HCT116 (cell line): ENCODE results near the gene ATAD1. TPM values are rescaled to one million over a fixed set of nuclear protein-coding genes. Genes with fewer than 3 reads are reported as not detected.

Source experiments
- ATAC-seq: fragments of 200-7000 bp; cut with Tn5 transposase; 2 replicates; pipeline ENCODE4 v1.9.1; 2020; ENCODE audit warnings: mild to moderate bottlenecking, moderate library complexity
- BruUV-seq: library from RNA; stranded (reverse); fragments of 400-500 nt; replicated peaks from 2 replicates; lab custom pipeline; 2021; lab: Mats Ljungman, UMichigan
- CTCF ChIA-PET: fragments of 300-600 bp; sonication (Branson Sonifier 250); formaldehyde crosslinking; loops from one replicate; lab custom pipeline; 2021; ENCODE audit warnings: antibody characterized with exemption; lab: Charles Lee
- POLR2A ChIA-PET: fragments of 300-600, 350-600 bp; sonication (Branson Sonifier 250); formaldehyde crosslinking; loops from one replicate; lab custom pipeline; 2021; ENCODE audit warnings: antibody characterized with exemption; lab: Charles Lee
- RAD21 ChIA-PET, 2 experiments: fragments of 300-600 bp; sonication (Branson Sonifier 250); formaldehyde crosslinking; loops; one replicate each; lab custom pipeline; 2023; ENCODE audit warnings: low total read pairs in 2 of 2; ENCODE audit not compliant: uncharacterized antibody in 2 of 2, unreplicated experiment in 2 of 2, low non-redundant PET in 1 of 2; lab: Charles Lee
- DNase-seq: peaks from one replicate; pipeline ENCODE4 v3.0.0-alpha.2; 2010; ENCODE audit warnings: low read depth, low spot score
- H2AFZ ChIP-seq: fragments of 200-600 bp; shearing (Covaris generic), sonication (generic); 2 replicates; pipeline ENCODE4 v1.6.1; 2017; ENCODE audit warnings: low read depth, mixed run types, mixed read lengths, antibody characterized with exemption, low read length; ENCODE audit not compliant: poor library complexity, severe bottlenecking
- H3K27ac ChIP-seq: 2 replicates; pipeline ENCODE4 v1.5.1; 2012; ENCODE audit warnings: low read depth, low read length
- H3K27me3 ChIP-seq: fragments of 200-600 bp; sonication (generic); 2 replicates; pipeline ENCODE4 v1.6.1; 2016; ENCODE audit warnings: mixed run types, low read length, mixed read lengths; ENCODE audit not compliant: insufficient read depth
- H3K36me3 ChIP-seq, 2 experiments: fragments of 200-500 bp in 1 of 2; fragments of 200-600 bp in 1 of 2; sonication (Bioruptor generic) in 1 of 2; sonication (generic) in 1 of 2; 2 replicates each; pipeline versions ENCODE4 v1.5.1 to v1.6.1; 2014 to 2016; ENCODE audit warnings: low read length in 2 of 2, inconsistent platforms in 1 of 2, mixed read lengths in 1 of 2, mixed run types in 1 of 2; ENCODE audit not compliant: insufficient read depth in 2 of 2, control insufficient read depth in 1 of 2
- H3K4me1 ChIP-seq, 2 experiments: fragments of 200-600 bp in 1 of 2; sonication (generic) in 1 of 2; 2 replicates each; pipeline versions ENCODE4 v1.5.1 to v1.6.1; 2012 to 2017; ENCODE audit warnings: low read length in 2 of 2, inconsistent platforms in 1 of 2, mild to moderate bottlenecking in 1 of 2, mixed read lengths in 1 of 2, mixed run types in 1 of 2, moderate library complexity in 1 of 2; ENCODE audit not compliant: insufficient read depth in 2 of 2, control insufficient read depth in 1 of 2
- H3K4me2 ChIP-seq: fragments of 200-600 bp; sonication (generic); 2 replicates; pipeline ENCODE4 v1.6.1; 2017; ENCODE audit warnings: mixed run types, low read length, mixed read lengths
- H3K4me3 ChIP-seq, 2 experiments: fragments of 200-600 bp in 1 of 2; sonication (generic) in 1 of 2; replicated peaks in 1 of 2; 2 replicates each; pipeline ENCODE4 v1.5.1; 2011 to 2016; ENCODE audit warnings: low read length in 2 of 2, control low read depth in 1 of 2, low read depth in 1 of 2, mild to moderate bottlenecking in 1 of 2, mixed read lengths in 1 of 2, mixed run types in 1 of 2
- H3K79me2 ChIP-seq: fragments of 200-600 bp; sonication (generic); 2 replicates; pipeline ENCODE4 v1.6.1; 2017; ENCODE audit warnings: mild to moderate bottlenecking, mixed run types, low read length, moderate library complexity, mixed read lengths; ENCODE audit not compliant: insufficient read depth
- H3K9ac ChIP-seq: fragments of 200-600 bp; sonication (generic); 2 replicates; pipeline ENCODE4 v1.6.1; 2016; ENCODE audit warnings: low read length, mixed read lengths
- H3K9me2 ChIP-seq: fragments of 200-600 bp; sonication (generic), shearing (Covaris generic); 2 replicates; pipeline ENCODE4 v1.6.1; 2017; ENCODE audit warnings: mixed run types, mild to moderate bottlenecking, moderate library complexity; ENCODE audit not compliant: insufficient read depth
- H3K9me3 ChIP-seq, 2 experiments: fragments of 200-500 bp in 1 of 2; fragments of 200-600 bp in 1 of 2; sonication (Bioruptor generic) in 1 of 2; sonication (generic) in 1 of 2; 2 replicates each; pipeline ENCODE4 v1.6.1; 2014 to 2017; ENCODE audit warnings: low read length in 2 of 2, mixed read lengths in 2 of 2, inconsistent platforms in 1 of 2, low read depth in 1 of 2, mild to moderate bottlenecking in 1 of 2, mixed run types in 1 of 2, moderate library complexity in 1 of 2; ENCODE audit not compliant: control insufficient read depth in 1 of 2, insufficient read depth in 1 of 2
- H4K20me1 ChIP-seq: fragments of 200-600 bp; sonication (generic), shearing (Covaris generic); 2 replicates; pipeline ENCODE4 v1.6.1; 2017; ENCODE audit warnings: mixed run types, mild to moderate bottlenecking, moderate library complexity; ENCODE audit not compliant: insufficient read depth
- ATF3 ChIP-seq: IDR thresholded peaks from 2 replicates; pipeline ENCODE4 v1.6.1; 2012
- CEBPB ChIP-seq: IDR thresholded peaks from 2 replicates; pipeline ENCODE4 v1.6.1; 2012; ENCODE audit warnings: low read depth
- CTCF ChIP-seq, 3 experiments: fragments of 200-600 bp in 1 of 3; sonication (generic) in 1 of 3; IDR thresholded peaks in 2 of 3; conservative IDR thresholded peaks in 1 of 3; 2 replicates each; pipeline ENCODE4 v1.5.1; 2012 to 2017; ENCODE audit warnings: low read depth in 2 of 3, low read length in 2 of 3, antibody characterized with exemption in 1 of 3, borderline replicate concordance in 1 of 3, control low read depth in 1 of 3, mild to moderate bottlenecking in 1 of 3, mixed read lengths in 1 of 3, mixed run types in 1 of 3, moderate library complexity in 1 of 3; ENCODE audit not compliant: insufficient read depth in 1 of 3
- EGR1 ChIP-seq: IDR thresholded peaks from 2 replicates; pipeline ENCODE4 v1.6.1; 2012; ENCODE audit warnings: low read depth
- EZH2phosphoT487 ChIP-seq: fragments of 200-600 bp; IDR thresholded peaks from 2 replicates; pipeline ENCODE4 v1.6.1; 2018; ENCODE audit warnings: antibody characterized with exemption, borderline replicate concordance
- FOSL1 ChIP-seq: IDR thresholded peaks from 2 replicates; pipeline ENCODE4 v1.6.1; 2012; ENCODE audit warnings: low read depth
- MAX ChIP-seq: IDR thresholded peaks from 2 replicates; pipeline ENCODE4 v1.6.1; 2012
- POLR2AphosphoS5 ChIP-seq: IDR thresholded peaks from 2 replicates; pipeline ENCODE4 v1.6.1; 2011; ENCODE audit warnings: mild to moderate bottlenecking, low read depth, low read length, moderate library complexity
- RAD21 ChIP-seq: IDR thresholded peaks from 2 replicates; pipeline ENCODE4 v1.6.1; 2012; ENCODE audit warnings: low read depth, mild to moderate bottlenecking
- REST ChIP-seq: IDR thresholded peaks from 2 replicates; pipeline ENCODE4 v1.6.1; 2012; ENCODE audit warnings: low read depth
- intact Hi-C: fragments of 100-400 bp; cut with micrococcal nuclease; formaldehyde crosslinking; loops from 2 replicates; pipeline ENCODE4 v1.10.0; 2022
- total RNA-seq: library from RNA; stranded (reverse); gene quantifications from one replicate; pipeline ENCODE4 v1.2.1, GENCODE V29; 2021; ENCODE audit not compliant: unreplicated experiment

The ATAD1 gene
- total RNA-seq, 1 experiment from 2014 or later = 66.4 TPM

GRCh38 chr10:87763086-87763861 is 54.8 kb downstream of the ATAD1 start:
- H3K9me3 ChIP-seq = no peaks in the 10 kb centered on the region
- no peaks in the 10 kb centered on the region for H3K27me3 ChIP-seq
- 0 out of 2 replicates have a peak, but pooled peaks cover 4% of the 10 kb centered on the region for H4K20me1 ChIP-seq
- POLR2A ChIA-PET = no interaction called here
- intact Hi-C loops = no loop called here
- H2AFZ ChIP-seq = no peak overlapping the region
- no peak for ATAC-seq
- CTCF ChIA-PET = no interaction called here
- TF ChIP-seq REST = no peak
- TF ChIP-seq ATF3 = no peak
- no peak for TF ChIP-seq CTCF (IDR thresholded peaks at IDR 0.05 in 2 of 3, conservative IDR thresholded peaks at IDR 0.05 in 1 of 3; ENCODE audit: borderline replicate concordance in 1 of 3, insufficient read depth in 1 of 3, low read depth in 2 of 3, low read length in 2 of 3)
- no peak for TF ChIP-seq RAD21
- no peak for TF ChIP-seq MAX
- TF ChIP-seq FOSL1 = no peak
- TF ChIP-seq EZH2phosphoT487 = no peak
- no peak for TF ChIP-seq POLR2AphosphoS5
- no peak for TF ChIP-seq EGR1
- no peak for TF ChIP-seq CEBPB
- TF ChIP-seq, all 23 proteins: peak for 0
- Histone ChIP-seq H3K4me3 (no peak overlapping the region), H3K9ac (no peak overlapping the region), H3K36me3 (peaks cover 2 to 10% of the 10 kb centered on the region in 2 experiments; a peak in 1 of 4 replicates), H3K4me2 (no peak overlapping the region), H3K4me1 (peaks cover 18 to 26% of the 10 kb centered on the region in 2 experiments), H3K79me2 (no peaks in the 10 kb centered on the region; the same call in 1 of the 2 replicates), H3K27ac (no peak overlapping the region), H3K9me2 (no peaks in the 10 kb centered on the region)
- DNase-seq = no peak
- BruUV-seq = no TSS peak
- RAD21 ChIA-PET = no interaction called here
